HG02678 (cell line): Measurements from ENCODE around the gene PPP1CC.

Experiments used
- ATAC-seq: cut with Tn5 transposase; IDR thresholded peaks from one replicate; pipeline ENCODE4 v1.9.1; 2021; ENCODE audit warnings: mild to moderate bottlenecking, moderate library complexity; ENCODE audit not compliant: unreplicated experiment

PPP1CC gene

GRCh38 chr12:110689281-110690126, 53.2 kb downstream of the PPP1CC start:
- peak; percentile 54 for ATAC-seq

GRCh38 chr12:110688446-110689280, 54.0 kb downstream of the PPP1CC start, which contains the start of gene HVCN1:
Gene HVCN1, minus strand, starts transcription at chr12:110689115. Its CDS starts 5,870 bp downstream, at chr12:110683245.
- peak; percentile 29 for ATAC-seq

GRCh38 chr12:110687396-110688169, 55.1 kb downstream of the PPP1CC start:
- no peak for ATAC-seq

GRCh38 chr12:110686294-110686903, 56.3 kb downstream of the PPP1CC start:
- no peak for ATAC-seq

GRCh38 chr12:110684312-110684836, 58.3 kb downstream of the PPP1CC start:
- ATAC-seq: no peak

GRCh38 chr12:110683888-110684287, 58.8 kb downstream of the PPP1CC start:
- ATAC-seq: no peak

GRCh38 chr12:110680032-110680431, 62.7 kb downstream of the PPP1CC start:
- ATAC-seq: no peak

GRCh38 chr12:110679201-110679600, 63.5 kb downstream of the PPP1CC start:
- no peak for ATAC-seq

GRCh38 chr12:110677982-110678381, 64.7 kb downstream of the PPP1CC start:
- ATAC-seq: no peak

GRCh38 chr12:110677206-110677911, 65.3 kb downstream of the PPP1CC start:
- peak; percentile 82 for ATAC-seq

GRCh38 chr12:110676171-110676570, 66.5 kb downstream of the PPP1CC start:
- ATAC-seq: no peak

- ATAC-seq: peak; percentile 48
Observed at GRCh38 chr12:110670161-110670701, 72.5 kb downstream of the PPP1CC start.
